Measurements from ENCODE around the gene MAGOHB.

GRCh38 chr12:10624605-10625004, 11.2 kb upstream of the MAGOHB start:
- no peak for TF ChIP-seq CTCF (IDR thresholded peaks at IDR 0.05; ENCODE audit: insufficient read depth, low read length, poor library complexity, severe bottlenecking)
- TF ChIP-seq EZH2phosphoT487 (conservative IDR thresholded peaks at IDR 0.05; ENCODE audit: low read length) = no peak

All from SU-DHL-6 (cell line).